Amygdala (tissue), 56 donors: ENCODE measurements around the gene PIEZO2.
"Not testable (repeated sequence)": the region's sequence is repeated elsewhere in the genome, so short reads cannot be mapped to it uniquely, and the experiment has no call there.

Source experiments
- DNase-seq, 56 donors: peaks; one replicate each; lab custom pipeline; 2025; lab: John Stamatoyannopoulos, UW

The PIEZO2 gene

DNA sequence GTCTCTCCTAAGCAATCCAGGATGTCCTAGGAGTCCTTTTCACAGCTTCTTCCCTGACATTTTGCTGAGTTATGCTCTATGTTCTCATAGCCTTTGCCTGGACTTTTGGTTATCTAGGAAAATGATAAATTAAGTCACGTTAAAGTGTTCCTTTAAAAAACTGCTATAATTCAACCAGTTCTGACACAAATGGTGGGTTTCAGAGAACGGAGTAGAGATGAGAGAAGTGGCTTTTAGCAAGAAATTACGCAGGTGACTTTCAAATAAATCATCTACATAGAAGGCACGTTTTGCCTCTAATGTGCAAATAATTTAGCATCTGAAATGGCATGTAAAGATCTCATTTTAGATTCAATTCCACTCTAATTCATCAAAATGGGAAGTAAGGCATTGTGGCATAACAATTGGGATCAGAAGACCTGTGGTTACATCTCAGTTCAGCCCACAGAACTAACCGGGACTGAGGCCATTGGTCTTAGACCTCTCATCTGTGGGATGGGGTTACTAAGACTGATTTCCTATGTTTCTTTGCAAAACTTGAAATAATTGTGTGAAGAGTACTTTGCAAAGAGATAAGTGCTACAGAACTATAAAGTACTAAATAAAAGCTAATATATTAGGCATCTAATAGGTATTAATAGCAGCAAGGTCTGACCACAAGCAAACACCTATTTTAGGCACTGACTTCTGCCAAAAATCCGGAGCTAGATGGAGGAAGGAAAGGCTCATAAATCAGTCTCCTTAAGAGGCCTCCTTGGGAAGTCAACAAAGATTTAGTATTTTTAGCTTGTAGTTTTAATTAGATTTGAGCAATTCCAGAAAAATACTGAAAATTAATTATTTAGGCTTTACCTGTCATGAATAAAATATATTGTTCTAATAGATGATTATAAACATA is 211.4 kb downstream of the PIEZO2 start:
- DNase-seq: no peak

DNA sequence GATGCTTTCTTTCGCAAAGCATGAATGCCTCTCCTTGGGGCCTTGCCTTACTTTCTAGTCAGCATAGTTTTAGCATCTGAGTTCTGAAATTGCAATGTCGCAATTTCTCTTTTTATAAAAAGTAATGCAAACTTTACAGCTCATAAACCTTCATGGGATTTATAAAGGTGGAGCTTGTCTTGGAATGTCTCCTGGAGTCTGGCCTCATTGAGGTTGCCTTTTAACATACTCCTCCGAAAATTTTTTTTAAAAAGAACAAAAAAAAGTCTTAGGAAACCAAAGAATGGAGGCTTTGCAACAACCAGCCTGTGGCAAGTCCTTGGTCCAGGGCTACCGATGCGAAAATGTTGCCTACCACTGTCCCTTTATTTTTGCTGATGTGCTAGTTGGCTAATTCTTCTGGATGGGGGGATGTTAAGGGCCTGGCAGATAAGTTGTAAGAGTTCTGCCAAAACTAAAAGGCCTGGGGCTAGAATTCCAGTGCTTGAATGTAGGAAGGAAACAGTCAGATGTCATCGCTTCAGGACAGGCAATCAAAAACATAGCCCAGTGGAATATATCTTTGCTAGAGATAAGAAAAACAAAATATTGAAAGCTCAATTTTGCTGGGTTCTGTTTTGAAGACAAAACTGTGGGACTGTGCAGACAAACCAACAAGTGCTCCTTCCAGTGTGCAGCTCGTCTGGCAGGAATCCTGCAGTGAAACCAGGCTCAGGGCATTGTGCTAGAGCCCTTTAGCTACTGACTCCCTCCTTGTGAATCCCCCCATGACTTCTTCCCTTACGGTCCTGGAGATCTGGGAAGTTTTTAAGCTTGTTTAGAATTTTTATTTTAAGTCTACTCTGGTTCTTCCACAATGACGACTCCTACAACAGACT is 213.0 kb downstream of the PIEZO2 start:
- DNase-seq: no peak

DNA sequence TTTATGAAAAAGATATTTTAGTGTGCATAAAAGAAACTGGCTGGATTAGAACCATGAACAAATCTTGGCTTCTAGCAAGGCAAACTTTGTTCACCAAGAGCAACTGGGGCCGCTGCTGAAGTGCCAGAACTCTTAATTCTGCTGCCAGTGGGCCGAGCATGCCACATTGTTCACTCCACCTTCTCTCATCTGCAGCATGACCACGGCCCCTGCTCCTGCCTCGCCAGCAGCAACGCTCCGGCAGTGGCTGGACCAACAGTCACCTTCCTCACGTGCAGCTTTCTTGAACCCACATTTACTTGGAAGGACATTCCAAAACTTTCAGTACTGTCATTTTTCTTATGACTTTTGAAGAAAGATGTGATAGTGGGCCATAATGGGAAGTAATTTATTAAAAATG is 213.8 kb downstream of the PIEZO2 start:
- no peak for DNase-seq

DNA sequence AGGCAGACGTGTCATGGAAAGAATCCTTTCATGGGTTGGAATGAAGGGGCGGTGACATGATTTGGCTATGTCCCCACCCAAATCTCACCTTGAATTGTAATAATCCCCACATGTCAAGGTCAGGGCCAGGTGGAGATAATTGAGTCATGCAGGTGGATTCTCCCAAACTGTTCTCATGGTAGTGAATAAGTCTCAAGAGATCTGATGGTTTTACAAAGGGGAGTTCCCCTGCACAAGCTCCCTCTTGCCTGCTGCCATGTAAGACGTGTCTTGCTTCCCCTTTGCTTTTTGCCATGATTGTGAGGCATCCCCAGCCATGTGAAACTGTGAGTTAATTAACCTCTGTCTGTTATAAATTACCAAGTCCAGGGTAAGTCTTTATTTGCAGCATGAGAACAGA is 215.7 kb downstream of the PIEZO2 start:
- DNase-seq: not testable (repeated sequence)

DNA sequence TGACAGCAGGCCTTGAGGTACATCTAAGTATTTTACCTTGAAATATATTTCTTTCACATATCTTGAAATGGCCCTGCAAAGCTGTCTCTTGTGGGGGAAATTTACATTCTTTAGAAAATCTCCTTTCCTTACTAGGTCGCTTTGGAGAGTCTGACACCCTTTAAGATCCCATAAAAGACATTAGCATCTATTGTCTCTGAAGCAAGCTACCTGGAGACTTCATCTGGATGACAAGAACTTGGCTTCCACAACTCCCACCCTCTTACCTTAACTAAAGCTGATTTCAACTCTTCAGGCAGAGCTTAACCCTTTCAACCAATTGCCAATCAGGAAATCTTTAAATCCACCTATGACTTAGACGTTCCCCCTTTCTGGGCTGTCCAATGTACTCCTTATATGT is 219.3 kb downstream of the PIEZO2 start:
- no peak for DNase-seq

DNA sequence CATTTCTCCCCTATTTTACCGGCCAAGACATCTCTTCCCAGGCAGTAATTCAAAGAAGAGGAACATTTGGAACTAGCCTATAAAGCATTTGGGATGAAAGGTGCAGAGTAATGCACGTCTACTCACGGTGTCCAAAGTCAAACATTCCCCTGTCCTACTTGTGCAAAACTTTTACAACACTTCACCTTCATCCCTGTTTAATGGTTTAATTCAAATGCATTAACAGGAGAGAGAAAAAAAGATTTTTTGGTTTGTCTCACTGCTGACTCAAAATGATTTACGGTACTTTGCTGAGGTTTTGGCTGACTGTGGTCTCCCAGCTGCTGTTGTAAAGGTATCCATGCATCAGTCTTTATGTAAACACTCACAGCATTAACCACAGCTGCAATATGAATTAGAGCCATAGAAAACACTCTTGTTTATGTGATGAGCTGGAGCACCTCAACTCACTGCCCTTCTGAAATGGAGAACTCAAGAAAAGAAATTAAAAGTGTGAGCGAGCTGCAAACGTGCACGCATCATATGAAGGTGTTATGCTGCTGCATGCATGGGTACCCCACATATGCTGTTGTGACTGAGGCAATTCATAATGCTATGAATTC is 220.5 kb downstream of the PIEZO2 start:
- DNase-seq: no peak

DNA sequence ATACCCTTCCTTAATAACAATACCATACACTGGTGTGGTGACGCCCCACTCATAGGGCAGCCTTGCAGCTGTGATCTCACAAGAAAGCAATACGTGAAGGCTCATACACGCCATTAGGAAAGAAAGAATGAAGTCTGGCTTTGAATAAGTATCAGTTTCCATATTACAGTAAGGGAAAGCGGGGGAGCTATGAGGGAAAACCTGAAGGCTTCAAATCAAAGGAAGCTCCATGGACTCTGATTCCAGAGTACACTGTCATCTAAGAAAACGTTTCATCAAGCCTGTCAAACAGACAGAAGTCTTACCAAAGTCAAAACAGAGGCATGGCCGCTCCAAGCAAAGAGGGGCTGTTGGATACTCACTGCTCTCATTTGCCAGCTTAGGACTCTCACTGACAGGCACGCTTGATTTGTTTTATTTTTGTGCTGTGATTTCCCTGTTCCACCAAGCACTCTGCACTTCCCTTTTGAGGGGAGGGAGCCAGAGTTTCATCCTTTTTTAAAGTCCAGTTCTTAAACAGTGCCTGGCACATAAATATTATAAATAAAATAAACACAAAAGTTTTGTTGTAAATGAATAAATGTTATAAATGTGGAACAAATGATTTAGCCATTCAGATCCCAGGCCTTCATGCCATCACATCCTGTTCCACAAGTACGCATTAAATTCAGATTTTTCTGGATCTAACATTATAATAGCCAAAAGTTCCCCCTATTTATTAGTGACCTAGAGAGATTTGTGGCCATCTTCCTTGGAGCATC is 221.2 kb downstream of the PIEZO2 start:
- DNase-seq: no peak

DNA sequence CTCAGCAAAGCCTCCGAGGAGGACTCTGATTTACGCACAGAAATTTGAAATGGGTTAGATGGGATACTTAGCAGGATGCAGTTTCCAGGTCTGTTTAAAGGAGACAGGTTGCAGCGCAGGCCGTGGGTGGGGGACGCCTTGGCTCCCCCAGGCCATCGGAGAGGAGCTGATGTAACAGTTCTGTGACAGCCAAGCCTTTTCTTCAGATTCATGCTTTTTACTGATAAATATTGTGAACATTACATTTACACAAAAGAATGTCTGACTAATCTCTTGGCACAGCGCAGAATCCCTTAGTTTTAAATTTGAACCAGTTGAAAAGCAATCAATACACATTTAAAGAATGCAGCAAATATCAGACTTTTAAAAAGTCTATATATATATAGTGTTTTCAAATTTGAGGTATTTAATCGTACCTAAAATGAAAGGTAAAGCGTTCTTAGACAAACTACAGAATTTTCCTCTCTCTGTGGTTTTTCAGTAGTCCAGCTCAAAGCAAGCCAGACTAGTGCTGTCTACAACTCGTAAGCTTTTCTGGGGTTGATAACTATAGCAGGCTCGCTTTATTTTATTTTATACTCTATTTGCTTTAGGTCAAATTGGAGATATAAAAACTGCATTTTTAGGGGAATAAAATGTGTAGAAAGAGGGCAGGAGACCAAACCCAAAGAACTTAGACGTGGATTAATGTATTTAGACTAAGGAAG is 221.9 kb downstream of the PIEZO2 start:
- DNase-seq: no peak

DNA sequence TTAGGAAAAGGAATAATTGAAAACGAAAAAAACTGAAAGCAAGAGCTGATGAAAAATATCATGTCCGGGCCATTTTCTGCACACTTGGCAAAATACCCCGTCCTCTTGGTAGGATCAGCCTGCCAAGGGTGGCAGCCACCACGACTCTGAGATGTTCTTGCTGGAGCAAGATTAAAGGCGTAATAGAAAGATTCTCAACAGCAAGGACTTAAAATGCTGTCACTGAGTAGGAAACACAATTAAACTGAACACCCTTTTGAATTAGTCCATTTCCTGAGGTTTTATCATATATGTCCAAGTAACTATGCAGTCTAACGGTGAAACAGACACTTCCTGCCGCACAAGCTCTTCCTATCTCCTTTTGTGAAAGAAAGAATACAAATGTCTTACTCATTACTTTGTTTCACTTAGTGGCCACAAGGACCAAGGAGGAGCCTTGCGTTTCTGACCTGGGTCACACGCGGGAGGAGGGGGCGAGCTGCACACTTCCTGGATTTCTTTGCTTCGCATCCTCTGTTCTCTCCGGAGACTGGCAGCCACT is 222.7 kb downstream of the PIEZO2 start:
- DNase-seq: no peak

DNA sequence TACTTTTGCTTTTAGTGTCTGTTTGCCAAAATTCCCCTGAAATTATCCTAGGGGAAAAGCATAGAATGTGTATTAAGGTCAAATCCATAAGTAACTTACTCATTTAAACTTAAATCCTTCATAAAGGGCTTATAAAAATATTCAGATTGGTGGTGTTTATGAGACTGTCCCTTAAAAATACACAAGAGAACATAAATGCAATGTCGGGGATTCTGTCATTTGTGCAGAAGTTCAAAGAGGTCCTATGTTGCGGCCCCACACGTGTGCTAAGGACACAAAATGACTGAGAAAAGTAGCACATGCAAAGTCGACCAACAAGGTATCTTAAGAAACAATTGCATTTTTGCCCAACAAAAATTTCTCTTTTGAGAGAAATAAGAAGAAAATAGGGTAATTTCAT is 225.1 kb downstream of the PIEZO2 start:
- no peak for DNase-seq

DNA sequence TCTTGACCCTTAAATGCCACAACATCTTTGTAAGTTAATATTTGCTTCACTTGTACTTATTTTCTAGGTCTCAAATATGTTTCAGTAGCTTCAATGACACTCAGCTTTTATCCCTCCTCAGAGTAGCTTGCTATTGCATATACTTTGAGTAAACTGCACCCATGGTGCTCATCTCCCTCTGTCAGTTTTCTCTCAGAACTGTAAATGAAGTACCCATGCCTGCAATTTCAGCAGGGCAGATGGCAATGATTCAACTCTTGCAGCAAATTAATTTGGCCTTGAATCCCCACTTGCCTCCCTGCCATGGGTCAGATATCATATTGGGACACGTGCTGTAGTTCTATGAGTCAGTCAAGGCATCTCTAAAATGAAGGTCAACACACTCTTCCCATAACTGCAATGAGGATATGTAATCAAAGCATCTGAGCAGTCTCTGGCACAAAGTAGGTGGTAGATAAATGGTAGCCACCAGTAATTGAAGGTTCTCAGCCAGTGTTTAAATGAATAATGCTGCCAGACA is 225.8 kb downstream of the PIEZO2 start:
- DNase-seq: no peak

DNA sequence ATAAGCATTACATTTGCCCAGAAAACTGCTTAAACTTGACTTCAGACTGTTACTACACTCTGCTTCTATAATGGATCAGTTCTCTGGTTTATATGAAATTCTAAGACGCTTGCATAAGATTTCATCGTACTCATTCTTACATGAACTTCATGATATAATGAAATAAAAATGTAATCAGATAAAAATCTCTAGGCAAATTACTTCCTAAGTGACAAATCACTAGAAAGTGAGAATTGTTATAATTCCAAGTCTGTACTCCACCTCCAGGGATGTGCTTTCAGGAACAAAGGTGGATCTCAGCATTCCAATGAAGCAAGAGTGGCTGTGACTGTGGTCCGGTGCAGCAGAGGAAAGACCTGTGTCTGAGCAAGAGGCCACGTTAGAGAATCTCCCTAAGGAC is 226.2 kb downstream of the PIEZO2 start:
- DNase-seq: no peak

DNA sequence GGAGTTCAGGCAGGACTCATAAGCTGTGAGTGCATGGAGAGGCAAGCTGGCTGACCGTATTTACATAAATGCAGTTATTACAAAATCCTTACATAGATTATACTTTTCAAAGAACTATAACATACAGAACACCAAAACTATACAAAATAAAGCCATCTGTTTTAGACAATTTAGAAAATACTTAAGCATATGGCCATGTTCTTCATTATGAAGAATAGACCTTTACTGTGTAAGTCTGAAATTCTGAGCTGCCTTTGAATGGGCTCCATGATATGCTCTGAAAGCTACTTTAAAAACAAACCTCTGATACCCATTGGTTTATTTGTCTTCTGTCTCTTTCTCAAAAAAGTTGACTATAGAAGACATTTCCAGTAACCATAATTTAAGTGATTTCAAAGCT is 226.7 kb downstream of the PIEZO2 start:
- not testable (repeated sequence) for DNase-seq

DNA sequence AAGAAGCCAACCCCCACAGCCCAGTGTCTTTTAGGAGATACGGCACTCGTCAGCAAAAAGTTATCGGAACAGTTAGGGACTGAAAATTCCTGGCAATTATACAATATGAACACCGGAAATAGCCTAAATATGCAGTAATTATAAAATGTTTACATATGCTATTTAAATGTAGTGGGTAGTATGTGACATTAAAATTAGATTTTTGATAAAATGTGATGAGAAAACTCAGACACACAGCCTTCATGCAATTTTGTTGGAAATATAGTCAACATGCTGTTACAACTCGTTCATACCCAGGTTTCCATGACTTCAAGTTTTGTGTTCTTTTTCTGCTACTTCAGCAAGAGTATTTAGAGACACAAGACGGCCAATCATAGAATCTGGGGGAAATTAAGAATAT is 229.1 kb downstream of the PIEZO2 start:
- DNase-seq: not testable (repeated sequence)

DNA sequence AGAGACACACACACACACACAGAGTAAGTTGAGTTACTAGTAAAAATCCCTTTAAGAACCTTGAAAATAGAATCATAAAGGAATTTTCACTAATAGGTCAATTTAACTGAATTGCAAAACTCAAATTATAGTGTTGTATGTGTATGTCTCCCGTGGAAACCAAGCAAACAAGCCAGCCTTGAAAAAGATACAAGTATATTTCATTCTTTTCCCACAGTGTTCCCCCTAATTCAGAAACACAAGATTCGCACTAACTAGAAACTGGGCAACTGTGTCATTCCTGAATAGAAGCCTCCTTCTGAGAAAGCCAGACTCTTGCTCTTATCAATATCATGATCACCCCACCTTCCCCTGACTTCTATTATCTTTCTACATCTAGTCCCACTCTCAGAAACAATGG is 229.5 kb downstream of the PIEZO2 start:
- no peak for DNase-seq

DNA sequence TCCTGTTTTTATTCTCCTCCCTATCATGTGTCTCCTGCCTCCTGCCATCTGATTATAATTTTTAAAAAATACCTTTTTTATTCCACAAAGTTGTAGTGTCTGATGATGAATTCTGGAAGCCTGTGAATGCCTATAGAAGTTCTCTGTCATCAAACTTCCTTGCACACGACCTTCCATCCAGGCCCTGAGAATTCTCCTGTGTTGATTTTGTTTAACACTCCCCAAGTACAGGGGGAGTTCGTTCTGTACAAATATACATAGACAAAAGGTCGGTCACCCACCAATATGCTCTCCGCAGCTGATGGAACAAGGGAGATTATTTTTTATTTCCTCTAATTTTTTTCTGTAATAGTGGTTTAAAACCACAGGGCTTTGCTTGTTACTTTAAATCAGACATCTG is 232.5 kb downstream of the PIEZO2 start:
- no peak for DNase-seq

DNA sequence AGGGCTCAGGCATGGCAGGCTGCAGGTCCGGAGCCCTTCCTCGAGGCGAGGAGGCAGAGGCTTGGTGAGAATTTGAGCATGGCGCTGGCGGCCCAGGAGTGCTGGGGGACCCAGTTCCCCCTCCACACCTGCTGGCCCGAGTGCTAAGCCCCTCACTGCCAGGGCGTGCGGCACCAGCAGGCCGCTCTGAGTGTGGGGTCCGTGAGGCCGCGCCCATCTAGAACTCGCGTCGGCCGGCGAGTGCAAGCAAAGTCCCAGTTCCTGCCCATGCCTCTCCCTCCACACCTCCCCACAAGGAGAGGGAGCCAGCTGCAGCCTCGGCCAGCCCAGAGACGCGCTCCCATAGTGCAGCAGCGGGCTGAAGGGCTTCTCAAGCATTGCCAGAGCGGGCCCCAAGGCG is 233.0 kb downstream of the PIEZO2 start:
- no peak for DNase-seq

DNA sequence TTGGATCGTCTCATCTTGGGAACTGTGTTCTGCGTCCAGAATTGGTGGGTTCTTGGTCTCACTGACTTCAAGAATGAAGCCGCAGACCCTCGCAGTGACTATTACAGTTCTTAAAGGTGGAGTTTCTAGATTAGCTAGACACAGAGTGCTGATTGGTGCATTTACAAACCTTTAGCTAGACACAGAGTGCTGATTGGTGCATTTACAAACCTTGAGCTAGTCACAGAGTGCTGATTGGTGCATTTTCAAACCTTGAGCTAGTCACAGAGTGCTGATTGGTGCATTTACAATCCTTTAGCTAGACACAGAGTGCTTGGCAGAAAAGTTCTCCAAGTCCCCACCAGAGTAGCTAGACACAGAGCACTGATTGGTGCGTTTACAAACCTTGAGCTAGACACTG is 233.6 kb downstream of the PIEZO2 start:
- not testable (repeated sequence) for DNase-seq

DNA sequence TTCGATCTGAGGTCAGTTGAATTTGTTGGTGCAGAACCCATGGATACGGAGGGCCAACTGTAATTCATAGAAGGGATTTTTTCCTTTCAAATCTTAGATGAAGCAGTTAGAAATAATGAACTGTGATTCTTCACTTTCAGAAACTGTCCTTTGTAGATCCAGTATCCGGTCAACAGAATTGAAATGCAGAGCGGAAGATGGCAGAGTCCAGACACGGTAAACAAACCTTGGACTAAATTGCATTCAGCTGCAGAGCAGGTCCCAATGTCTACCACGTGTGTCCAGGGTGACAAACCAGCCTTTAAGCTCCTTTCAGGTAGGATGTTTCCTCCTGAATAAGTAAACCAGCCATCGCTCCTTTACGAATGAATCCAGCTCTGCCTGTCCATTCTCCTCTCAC is 234.8 kb downstream of the PIEZO2 start:
- DNase-seq: not testable (repeated sequence)
